Gastrocnemius medialis (tissue), 4 donors: Measurements from ENCODE around the gene SCO1.

Source experiments
- POLR2A ChIP-seq, 2 donors: fragments of 450-650 bp; IDR thresholded peaks; one replicate each; pipeline ENCODE4 v1.6.1; 2017; ENCODE audit warnings: antibody characterized with exemption in 2 of 2, mild to moderate bottlenecking in 2 of 2, moderate library complexity in 2 of 2
- TF ChIP-seq, protein P1 (sequence below), 5 experiments: fragments of 450-650 bp in 3 of 5; fragments of 200-600 bp in 2 of 5; sonication (generic) in 2 of 5; IDR thresholded peaks in 4 of 5; conservative IDR thresholded peaks in 1 of 5; 1 replicate in 4 of 5; 2 replicates in 1 of 5; pipeline ENCODE4 v1.5.1; 2016 to 2019; ENCODE audit warnings: antibody characterized with exemption in 5 of 5, mild to moderate bottlenecking in 3 of 5, moderate library complexity in 3 of 5

DNA sequence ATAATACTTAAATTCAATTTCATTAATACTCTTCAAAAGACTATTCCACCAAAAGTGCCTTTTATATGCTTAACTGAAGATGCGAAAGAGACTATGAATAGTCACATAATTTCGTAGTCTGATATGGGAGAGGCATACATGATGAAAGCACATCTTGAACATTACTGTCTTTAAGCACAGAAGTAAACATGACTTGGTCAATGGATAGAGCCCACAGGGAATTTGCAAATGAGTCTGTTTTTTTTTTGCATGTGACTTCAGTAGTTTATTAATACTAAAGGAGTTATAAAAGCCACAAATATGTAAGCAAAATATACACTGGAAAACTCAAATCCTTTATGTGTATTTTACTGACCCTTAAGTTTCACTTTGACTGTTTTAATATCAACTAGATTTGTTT is 16.0 kb upstream of the SCO1 start:
- TF ChIP-seq, protein P1, sequence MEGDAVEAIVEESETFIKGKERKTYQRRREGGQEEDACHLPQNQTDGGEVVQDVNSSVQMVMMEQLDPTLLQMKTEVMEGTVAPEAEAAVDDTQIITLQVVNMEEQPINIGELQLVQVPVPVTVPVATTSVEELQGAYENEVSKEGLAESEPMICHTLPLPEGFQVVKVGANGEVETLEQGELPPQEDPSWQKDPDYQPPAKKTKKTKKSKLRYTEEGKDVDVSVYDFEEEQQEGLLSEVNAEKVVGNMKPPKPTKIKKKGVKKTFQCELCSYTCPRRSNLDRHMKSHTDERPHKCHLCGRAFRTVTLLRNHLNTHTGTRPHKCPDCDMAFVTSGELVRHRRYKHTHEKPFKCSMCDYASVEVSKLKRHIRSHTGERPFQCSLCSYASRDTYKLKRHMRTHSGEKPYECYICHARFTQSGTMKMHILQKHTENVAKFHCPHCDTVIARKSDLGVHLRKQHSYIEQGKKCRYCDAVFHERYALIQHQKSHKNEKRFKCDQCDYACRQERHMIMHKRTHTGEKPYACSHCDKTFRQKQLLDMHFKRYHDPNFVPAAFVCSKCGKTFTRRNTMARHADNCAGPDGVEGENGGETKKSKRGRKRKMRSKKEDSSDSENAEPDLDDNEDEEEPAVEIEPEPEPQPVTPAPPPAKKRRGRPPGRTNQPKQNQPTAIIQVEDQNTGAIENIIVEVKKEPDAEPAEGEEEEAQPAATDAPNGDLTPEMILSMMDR (IDR thresholded peaks at IDR 0.05 in 4 of 5, conservative IDR thresholded peaks at IDR 0.05 in 1 of 5), result no peak
- no peak for TF ChIP-seq POLR2A (IDR thresholded peaks at IDR 0.05)
